ENCODE measurements around the gene MTUS2.
"Not testable (repeated sequence)": the region's sequence is repeated elsewhere in the genome, so short reads cannot be mapped to it uniquely, and the experiment has no call there.

The MTUS2 gene

DNA sequence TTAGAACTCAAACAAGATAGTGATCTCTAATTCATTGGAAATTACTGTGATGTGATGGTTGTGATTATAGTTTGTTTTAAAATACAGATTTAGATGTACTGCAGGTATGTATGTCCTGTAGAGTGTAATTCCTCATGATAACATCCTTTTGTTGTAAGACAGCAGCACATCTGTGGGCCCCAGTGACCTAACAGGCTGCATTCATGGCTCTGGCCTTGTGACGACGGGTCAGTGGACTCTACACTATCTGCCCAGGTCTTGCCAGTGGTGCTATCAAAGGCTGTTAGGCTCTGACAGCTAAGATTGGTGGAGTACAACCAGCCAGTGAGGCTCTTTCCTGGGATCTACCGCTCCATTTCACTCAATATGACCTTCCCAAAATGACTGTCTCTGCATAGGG is 158.4 kb downstream of the MTUS2 start:
- H3K4me1 ChIP-seq (ENCODE audit: control insufficient read depth, insufficient read depth, low read length, poor library complexity, severe bottlenecking), result no peaks in the 10 kb centered on the region
- no peaks in the 10 kb centered on the region for H3K9me3 ChIP-seq (ENCODE audit: control insufficient read depth, low read length)
- H3K27me3 ChIP-seq (replicated peaks; ENCODE audit: control insufficient read depth, insufficient read depth, low read length, poor library complexity, severe bottlenecking), result no peaks in the 10 kb centered on the region
- no peak overlapping the region for H3K4me3 ChIP-seq (ENCODE audit: insufficient read depth, low read depth, low read length, poor library complexity, severe bottlenecking)
- no peaks in the 10 kb centered on the region for H3K36me3 ChIP-seq (ENCODE audit: control insufficient read depth, insufficient read depth, low read length)
- no peak for DNase-seq
- H3K27ac ChIP-seq (ENCODE audit: insufficient read depth, low read length, poor library complexity, severe bottlenecking), result no peak overlapping the region

DNA sequence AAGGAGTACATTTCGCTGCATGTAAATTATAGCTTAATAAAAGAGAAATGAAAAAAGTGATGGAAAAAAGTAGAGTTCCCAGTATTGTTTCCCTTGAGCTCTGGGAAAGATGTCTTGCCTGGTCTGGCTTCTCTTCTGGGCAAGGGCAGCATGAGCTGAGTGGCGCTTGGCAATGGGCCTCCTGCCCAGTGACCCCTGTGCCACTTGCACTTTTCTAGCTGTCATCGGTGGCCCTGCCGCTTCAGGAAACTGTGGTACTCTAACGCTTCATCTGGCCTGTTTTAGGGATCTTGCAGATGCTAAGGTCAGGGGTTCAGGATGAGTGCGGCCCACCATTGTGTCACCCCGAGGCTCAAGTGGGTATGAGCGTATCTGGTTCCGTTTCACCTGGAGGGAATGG is 161.4 kb downstream of the MTUS2 start:
- Histone ChIP-seq H3K4me3 (ENCODE audit: insufficient read depth, low read depth, low read length, poor library complexity, severe bottlenecking) (no peak overlapping the region), H3K4me1 (ENCODE audit: control insufficient read depth, insufficient read depth, low read length, poor library complexity, severe bottlenecking) (no peaks in the 10 kb centered on the region), H3K27ac (ENCODE audit: insufficient read depth, low read length, poor library complexity, severe bottlenecking) (no peak overlapping the region), H3K36me3 (ENCODE audit: control insufficient read depth, insufficient read depth, low read length) (no peaks in the 10 kb centered on the region), H3K9me3 (ENCODE audit: control insufficient read depth, low read length) (no peaks in the 10 kb centered on the region), H3K27me3 (replicated peaks; ENCODE audit: control insufficient read depth, insufficient read depth, low read length, poor library complexity, severe bottlenecking) (no peaks in the 10 kb centered on the region)
- no peak for DNase-seq

GRCh38 chr13:28983641-28984040 is 163.5 kb downstream of the MTUS2 start:
- Histone ChIP-seq H3K27ac (ENCODE audit: insufficient read depth, low read length, poor library complexity, severe bottlenecking) (no peak overlapping the region), H3K27me3 (replicated peaks; ENCODE audit: control insufficient read depth, insufficient read depth, low read length, poor library complexity, severe bottlenecking) (no peaks in the 10 kb centered on the region), H3K36me3 (ENCODE audit: control insufficient read depth, insufficient read depth, low read length) (no peaks in the 10 kb centered on the region), H3K9me3 (ENCODE audit: control insufficient read depth, low read length) (no peaks in the 10 kb centered on the region), H3K4me1 (ENCODE audit: control insufficient read depth, insufficient read depth, low read length, poor library complexity, severe bottlenecking) (no peaks in the 10 kb centered on the region), H3K4me3 (ENCODE audit: insufficient read depth, low read depth, low read length, poor library complexity, severe bottlenecking) (no peak overlapping the region)
- no peak for DNase-seq

- no peaks in the 10 kb centered on the region for H3K9me3 ChIP-seq (ENCODE audit: control insufficient read depth, low read length)
- no peak overlapping the region for H3K4me3 ChIP-seq (ENCODE audit: insufficient read depth, low read depth, low read length, poor library complexity, severe bottlenecking)
- H3K27me3 ChIP-seq (replicated peaks; ENCODE audit: control insufficient read depth, insufficient read depth, low read length, poor library complexity, severe bottlenecking), result no peaks in the 10 kb centered on the region
- no peaks in the 10 kb centered on the region for H3K4me1 ChIP-seq (ENCODE audit: control insufficient read depth, insufficient read depth, low read length, poor library complexity, severe bottlenecking)
- no peak overlapping the region for H3K27ac ChIP-seq (ENCODE audit: insufficient read depth, low read length, poor library complexity, severe bottlenecking)
- DNase-seq, result no peak
- H3K36me3 ChIP-seq (ENCODE audit: control insufficient read depth, insufficient read depth, low read length), result no peaks in the 10 kb centered on the region
These were observed 164.2 kb downstream of the MTUS2 start for GRCh38 chr13:28984326-28984725.

DNA sequence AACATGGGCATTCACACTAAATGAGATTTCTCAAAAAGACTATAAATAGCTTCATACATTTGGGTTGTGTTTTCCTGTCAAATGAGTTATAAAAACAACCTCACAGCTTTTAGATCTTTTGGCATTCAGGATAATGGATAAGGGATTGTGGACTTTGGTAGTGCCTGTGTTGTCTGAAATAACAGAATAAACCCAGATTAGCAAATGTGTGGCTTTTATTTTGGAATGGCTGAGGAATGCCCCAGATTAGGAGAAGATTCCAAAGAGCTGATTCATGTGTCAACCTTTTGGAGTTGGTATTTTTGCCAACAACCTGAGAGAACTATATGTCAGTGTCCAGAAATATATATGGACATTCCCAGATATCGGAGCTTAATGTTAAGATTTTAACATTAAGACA is 164.7 kb downstream of the MTUS2 start:
- DNase-seq, result no peak
- Histone ChIP-seq H3K9me3 (ENCODE audit: control insufficient read depth, low read length) (no peaks in the 10 kb centered on the region), H3K4me3 (ENCODE audit: insufficient read depth, low read depth, low read length, poor library complexity, severe bottlenecking) (no peak overlapping the region), H3K27ac (ENCODE audit: insufficient read depth, low read length, poor library complexity, severe bottlenecking) (no peak overlapping the region), H3K27me3 (replicated peaks; ENCODE audit: control insufficient read depth, insufficient read depth, low read length, poor library complexity, severe bottlenecking) (no peaks in the 10 kb centered on the region), H3K36me3 (ENCODE audit: control insufficient read depth, insufficient read depth, low read length) (no peaks in the 10 kb centered on the region), H3K4me1 (ENCODE audit: control insufficient read depth, insufficient read depth, low read length, poor library complexity, severe bottlenecking) (no peaks in the 10 kb centered on the region)

DNA sequence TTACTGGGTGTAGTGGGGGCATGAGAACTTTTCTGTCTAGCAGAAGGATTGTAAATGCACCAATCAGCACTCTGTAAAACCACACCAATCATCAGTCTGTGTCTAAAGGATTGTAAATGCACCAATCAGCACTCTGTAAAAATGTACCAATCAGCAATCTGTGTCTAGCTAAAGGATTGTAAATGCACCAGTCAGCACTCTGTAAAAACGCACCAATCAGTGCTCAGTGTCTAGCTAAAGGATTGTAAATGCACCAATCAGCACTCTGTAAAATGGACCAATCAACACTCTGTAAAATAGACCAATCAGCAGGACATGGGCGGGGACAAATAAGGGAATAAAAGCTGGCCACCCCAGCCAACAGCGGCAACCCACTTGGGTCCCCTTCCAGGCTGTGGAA is 170.2 kb downstream of the MTUS2 start:
- H3K27ac ChIP-seq (ENCODE audit: insufficient read depth, low read length, poor library complexity, severe bottlenecking); H3K9me3 ChIP-seq (ENCODE audit: control insufficient read depth, low read length); H3K36me3 ChIP-seq (ENCODE audit: control insufficient read depth, insufficient read depth, low read length); DNase-seq; H3K27me3 ChIP-seq (replicated peaks; ENCODE audit: control insufficient read depth, insufficient read depth, low read length, poor library complexity, severe bottlenecking); H3K4me1 ChIP-seq (ENCODE audit: control insufficient read depth, insufficient read depth, low read length, poor library complexity, severe bottlenecking); H3K4me3 ChIP-seq (ENCODE audit: insufficient read depth, low read depth, low read length, poor library complexity, severe bottlenecking): not testable (repeated sequence)

DNA sequence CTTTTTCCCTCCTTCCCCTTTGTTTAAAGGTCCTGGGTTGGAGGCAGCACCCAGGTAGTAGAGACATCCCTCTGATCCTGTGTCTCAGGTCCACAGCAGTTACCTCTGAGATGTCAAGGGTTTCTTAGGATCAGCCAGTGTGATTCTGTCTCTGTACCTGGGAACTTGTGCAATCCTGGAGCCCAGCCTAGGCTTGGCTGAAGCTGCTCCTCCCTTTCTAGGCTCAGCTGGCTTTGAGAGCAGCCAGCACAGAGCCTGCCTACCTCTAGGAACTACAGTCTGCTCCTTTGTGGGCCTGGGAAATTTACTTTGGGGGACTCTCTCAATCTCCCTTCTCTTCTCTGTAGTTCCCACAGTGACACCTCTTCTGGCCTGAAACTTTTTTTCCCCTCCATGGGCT is 171.6 kb downstream of the MTUS2 start:
- no peak for DNase-seq
- no peak overlapping the region for H3K4me3 ChIP-seq (ENCODE audit: insufficient read depth, low read depth, low read length, poor library complexity, severe bottlenecking)
- H3K9me3 ChIP-seq (ENCODE audit: control insufficient read depth, low read length), result no peaks in the 10 kb centered on the region
- H3K4me1 ChIP-seq (ENCODE audit: control insufficient read depth, insufficient read depth, low read length, poor library complexity, severe bottlenecking), result no peaks in the 10 kb centered on the region
- no peak overlapping the region for H3K27ac ChIP-seq (ENCODE audit: insufficient read depth, low read length, poor library complexity, severe bottlenecking)
- no peaks in the 10 kb centered on the region for H3K27me3 ChIP-seq (replicated peaks; ENCODE audit: control insufficient read depth, insufficient read depth, low read length, poor library complexity, severe bottlenecking)
- no peaks in the 10 kb centered on the region for H3K36me3 ChIP-seq (ENCODE audit: control insufficient read depth, insufficient read depth, low read length)

- no peaks in the 10 kb centered on the region for H3K27me3 ChIP-seq (replicated peaks; ENCODE audit: control insufficient read depth, insufficient read depth, low read length, poor library complexity, severe bottlenecking)
- no peak for DNase-seq
- no peaks in the 10 kb centered on the region for H3K9me3 ChIP-seq (ENCODE audit: control insufficient read depth, low read length)
These were observed 180.7 kb downstream of the MTUS2 start for GRCh38 chr13:29000826-29001225.

DNA sequence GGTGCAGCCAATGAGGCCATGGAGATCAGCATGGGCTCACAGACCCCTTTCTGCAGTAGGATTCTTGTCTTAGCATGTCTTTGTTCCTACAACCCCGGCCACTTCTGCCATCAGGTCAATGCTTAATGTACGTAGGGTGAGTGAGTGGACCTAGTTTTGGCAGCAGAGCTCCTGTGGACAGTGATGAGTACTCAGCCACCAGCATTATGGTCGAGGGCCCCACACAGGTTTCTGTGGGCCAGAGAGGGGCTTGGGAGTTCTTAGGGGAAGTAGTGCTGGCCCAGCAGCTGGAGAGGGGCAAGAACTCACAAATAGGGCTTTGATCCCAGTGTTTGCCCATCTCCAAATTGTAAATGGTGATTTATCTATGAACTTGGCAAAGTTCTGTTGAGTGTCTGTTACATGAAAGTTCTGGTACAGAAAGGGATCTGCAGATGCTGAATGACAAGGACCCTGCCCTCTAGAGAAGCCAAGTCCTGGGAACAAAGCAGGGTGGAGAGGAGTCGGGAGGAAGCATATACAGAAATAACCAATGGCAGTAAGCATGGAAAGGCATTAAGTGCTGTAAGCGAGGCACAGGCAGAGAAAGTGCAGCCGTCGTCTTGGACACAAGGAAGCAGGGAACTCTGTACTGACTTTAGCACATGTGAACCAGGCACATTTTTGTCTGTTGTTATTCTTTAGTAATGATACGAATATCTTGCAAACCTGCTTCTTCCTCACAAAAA is 185.1 kb downstream of the MTUS2 start:
- no peaks in the 10 kb centered on the region for H3K4me1 ChIP-seq (ENCODE audit: control insufficient read depth, insufficient read depth, low read length, poor library complexity, severe bottlenecking)
- H3K27ac ChIP-seq (ENCODE audit: insufficient read depth, low read length, poor library complexity, severe bottlenecking), result no peak overlapping the region
- DNase-seq, result no peak

More at GRCh38 chr13:29000826-29001225, 180.7 kb downstream of the MTUS2 start:
- Histone ChIP-seq H3K4me1 (ENCODE audit: control insufficient read depth, insufficient read depth, low read length, poor library complexity, severe bottlenecking) (no peaks in the 10 kb centered on the region), H3K27ac (ENCODE audit: insufficient read depth, low read length, poor library complexity, severe bottlenecking) (no peak overlapping the region), H3K36me3 (ENCODE audit: control insufficient read depth, insufficient read depth, low read length) (no peaks in the 10 kb centered on the region), H3K4me3 (ENCODE audit: insufficient read depth, low read depth, low read length, poor library complexity, severe bottlenecking) (no peak overlapping the region)

GRCh38 chr13:29005763-29006120 is 185.6 kb downstream of the MTUS2 start:
- Histone ChIP-seq H3K9me3 (ENCODE audit: control insufficient read depth, low read length) (no peaks in the 10 kb centered on the region), H3K4me3 (ENCODE audit: insufficient read depth, low read depth, low read length, poor library complexity, severe bottlenecking) (no peak overlapping the region), H3K4me1 (ENCODE audit: control insufficient read depth, insufficient read depth, low read length, poor library complexity, severe bottlenecking) (no peaks in the 10 kb centered on the region), H3K27me3 (replicated peaks; ENCODE audit: control insufficient read depth, insufficient read depth, low read length, poor library complexity, severe bottlenecking) (no peaks in the 10 kb centered on the region), H3K36me3 (ENCODE audit: control insufficient read depth, insufficient read depth, low read length) (no peaks in the 10 kb centered on the region), H3K27ac (ENCODE audit: insufficient read depth, low read length, poor library complexity, severe bottlenecking) (no peak overlapping the region)
- DNase-seq, result no peak

More for the DNA sequence above, 185.1 kb downstream of the MTUS2 start:
- no peaks in the 10 kb centered on the region for H3K9me3 ChIP-seq (ENCODE audit: control insufficient read depth, low read length)
- no peak overlapping the region for H3K4me3 ChIP-seq (ENCODE audit: insufficient read depth, low read depth, low read length, poor library complexity, severe bottlenecking)
- H3K36me3 ChIP-seq (ENCODE audit: control insufficient read depth, insufficient read depth, low read length), result no peaks in the 10 kb centered on the region
- no peaks in the 10 kb centered on the region for H3K27me3 ChIP-seq (replicated peaks; ENCODE audit: control insufficient read depth, insufficient read depth, low read length, poor library complexity, severe bottlenecking)
